GM21367 (cell line): ENCODE measurements around the gene P2RX2.

Experiments
- ATAC-seq: cut with Tn5 transposase; IDR thresholded peaks from one replicate; pipeline ENCODE4 v1.9.1; 2021; ENCODE audit not compliant: unreplicated experiment

P2RX2 gene

DNA sequence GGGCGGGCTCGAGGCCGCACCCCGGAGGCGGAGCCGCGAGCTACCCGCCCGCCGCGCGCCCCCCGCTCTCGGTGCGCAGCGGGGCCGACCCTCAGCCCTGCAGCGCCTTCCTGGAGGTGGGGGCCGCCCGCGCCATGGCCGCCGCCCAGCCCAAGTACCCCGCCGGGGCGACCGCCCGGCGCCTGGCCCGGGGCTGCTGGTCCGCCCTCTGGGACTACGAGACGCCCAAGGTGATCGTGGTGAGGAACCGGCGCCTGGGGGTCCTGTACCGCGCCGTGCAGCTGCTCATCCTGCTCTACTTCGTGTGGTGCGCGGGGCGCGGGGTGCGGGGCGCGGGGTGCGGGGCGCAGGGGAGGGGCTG lies at the start of gene P2RX2:
Gene P2RX2 (plus strand): TSS at position 94 of the 361 bp plus-strand sequence. CDS start 41 bp downstream, at position 135.
- ATAC-seq = no peak

DNA sequence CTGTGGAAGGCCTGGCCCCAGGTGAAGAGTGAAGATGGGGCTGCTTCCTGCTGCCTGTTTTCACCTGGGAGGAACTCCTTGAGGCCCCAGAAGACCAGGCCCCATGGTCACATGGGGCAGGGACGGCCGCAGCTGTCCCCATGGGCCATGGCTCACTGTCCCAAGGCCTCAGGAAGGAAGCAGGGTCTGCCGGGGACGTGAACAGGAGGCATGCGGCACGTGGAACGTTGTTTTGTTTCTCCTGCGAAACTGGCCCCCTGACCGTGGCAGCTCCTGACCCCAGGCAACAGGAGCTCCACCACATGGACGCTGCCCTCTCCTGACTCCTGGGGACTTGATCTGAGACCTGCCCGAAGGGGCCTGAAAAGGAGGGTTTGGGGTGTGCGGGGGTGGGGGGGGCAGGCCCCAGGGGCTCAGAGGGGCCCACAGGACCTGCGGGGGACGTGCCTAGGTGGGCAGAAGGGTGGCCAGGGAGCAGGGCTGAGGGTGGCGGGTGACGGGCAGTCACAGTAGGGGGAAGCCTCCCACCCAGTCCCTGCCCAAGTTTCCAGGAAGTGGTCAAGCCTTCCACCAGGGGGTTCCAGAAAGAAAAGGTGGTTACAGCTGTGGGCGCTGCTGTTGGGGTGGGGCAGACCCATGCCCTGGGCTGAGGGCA lies 49.6 kb upstream of the P2RX2 start:
- ATAC-seq = no peak

DNA sequence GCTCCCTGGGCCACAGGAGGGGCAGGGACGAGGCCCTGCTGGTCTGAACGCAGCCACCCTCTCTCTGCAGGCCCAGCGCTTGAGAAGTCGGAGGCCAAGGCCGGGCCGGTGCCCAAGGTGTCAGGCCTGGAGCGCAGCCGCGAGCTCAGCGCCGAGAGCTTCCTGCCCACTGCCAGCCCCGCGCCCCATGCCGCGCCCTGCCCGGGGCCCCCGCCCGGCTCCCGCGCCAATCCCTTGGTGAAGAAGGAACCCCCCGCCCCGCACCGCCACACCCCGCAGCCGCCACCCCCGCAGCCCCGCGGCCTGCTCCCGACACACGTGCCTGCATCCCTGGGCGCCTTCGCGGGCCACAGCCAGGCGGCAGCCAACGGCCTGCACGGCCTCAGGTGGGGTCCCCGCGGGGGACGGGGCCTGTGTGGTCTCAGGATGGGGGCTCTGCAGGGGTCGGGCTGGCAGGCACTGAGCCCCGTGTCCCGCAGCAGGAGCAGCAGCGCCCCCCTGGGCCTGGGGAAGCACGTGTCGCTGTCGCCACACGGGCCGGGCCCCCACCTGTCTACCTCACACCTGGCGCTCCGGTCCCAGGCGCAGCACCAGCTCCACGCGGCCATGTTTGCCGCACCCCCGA lies 48.6 kb upstream of the P2RX2 start:
- ATAC-seq = no peak

DNA sequence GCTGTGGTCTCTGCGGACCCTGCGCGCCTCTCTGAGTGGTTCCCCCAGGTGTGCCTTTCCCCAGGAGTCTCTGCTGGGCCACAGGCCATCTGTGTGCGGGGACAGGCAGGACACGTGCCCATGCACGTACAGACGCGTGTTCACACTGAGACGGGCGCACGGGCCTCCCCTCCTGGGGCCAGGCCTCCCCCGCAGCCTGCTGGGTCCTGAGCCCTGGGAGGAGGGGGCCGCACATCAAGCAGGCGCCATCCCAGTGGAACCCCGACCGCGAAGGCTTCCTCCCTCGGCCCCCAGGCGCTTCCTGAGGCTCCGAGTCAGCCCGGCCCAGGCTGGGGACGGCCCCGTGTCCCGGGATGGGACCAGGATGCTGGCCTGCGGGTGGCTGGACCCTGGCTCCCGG lies 47.9 kb upstream of the P2RX2 start:
- no peak for ATAC-seq

DNA sequence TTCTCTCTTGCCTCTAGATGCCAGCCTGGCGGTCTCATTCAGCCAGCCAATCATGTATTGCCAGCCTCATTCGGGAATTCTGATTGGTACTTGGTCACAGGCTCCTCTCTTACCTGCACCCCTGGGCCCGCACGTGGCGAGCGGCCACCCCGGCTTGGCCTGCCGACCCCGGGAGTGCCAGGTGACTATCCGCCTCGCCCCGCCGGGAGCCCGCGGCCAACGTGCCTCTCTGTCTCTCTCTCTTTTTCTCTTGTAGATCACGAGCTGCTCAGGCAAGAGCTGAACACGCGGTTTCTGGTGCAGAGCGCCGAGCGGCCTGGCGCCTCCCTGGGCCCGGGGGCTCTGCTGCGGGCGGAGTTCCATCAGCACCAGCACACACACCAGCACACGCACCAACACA lies 47.5 kb upstream of the P2RX2 start:
- ATAC-seq = no peak

DNA sequence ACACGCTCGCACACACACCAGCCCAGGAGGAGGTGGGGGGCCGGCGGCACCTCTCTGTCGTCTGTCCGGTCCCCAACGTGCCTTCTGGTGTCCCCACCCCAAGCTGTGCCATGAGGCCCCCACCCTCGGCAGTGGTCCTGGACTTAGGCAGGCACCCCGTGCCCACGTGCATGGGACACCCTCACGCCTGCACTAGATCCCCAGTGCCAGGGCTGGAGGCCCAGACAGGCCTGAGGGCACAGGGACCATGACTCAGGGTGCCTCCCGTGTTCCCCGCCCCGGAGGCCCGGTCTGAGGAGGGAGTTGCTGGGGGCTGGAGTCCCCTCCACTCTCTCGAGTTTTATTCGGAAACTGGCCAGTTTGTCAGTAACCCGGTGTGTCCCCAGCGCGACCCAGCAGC lies 47.0 kb upstream of the P2RX2 start:
- no peak for ATAC-seq

DNA sequence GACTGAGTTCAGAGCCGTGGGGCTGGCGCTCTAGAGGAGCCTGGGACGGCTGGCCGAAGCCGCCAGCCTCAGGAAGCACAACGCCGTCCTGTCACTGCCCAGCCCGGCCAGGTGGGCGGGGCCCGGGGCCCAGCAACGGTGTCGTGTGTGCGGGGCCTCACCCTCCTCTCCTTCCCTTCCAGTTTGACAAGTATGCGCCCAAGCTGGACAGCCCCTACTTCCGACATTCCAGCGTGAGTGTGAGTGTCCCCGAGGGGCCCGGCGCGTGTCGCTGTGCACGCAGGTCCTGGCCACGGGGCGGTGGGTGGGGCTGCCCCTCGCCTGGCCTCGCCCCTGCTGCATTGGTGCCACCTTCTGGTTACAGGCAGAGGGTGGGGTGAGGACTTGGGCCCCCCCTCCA lies 46.5 kb upstream of the P2RX2 start:
- no peak for ATAC-seq

DNA sequence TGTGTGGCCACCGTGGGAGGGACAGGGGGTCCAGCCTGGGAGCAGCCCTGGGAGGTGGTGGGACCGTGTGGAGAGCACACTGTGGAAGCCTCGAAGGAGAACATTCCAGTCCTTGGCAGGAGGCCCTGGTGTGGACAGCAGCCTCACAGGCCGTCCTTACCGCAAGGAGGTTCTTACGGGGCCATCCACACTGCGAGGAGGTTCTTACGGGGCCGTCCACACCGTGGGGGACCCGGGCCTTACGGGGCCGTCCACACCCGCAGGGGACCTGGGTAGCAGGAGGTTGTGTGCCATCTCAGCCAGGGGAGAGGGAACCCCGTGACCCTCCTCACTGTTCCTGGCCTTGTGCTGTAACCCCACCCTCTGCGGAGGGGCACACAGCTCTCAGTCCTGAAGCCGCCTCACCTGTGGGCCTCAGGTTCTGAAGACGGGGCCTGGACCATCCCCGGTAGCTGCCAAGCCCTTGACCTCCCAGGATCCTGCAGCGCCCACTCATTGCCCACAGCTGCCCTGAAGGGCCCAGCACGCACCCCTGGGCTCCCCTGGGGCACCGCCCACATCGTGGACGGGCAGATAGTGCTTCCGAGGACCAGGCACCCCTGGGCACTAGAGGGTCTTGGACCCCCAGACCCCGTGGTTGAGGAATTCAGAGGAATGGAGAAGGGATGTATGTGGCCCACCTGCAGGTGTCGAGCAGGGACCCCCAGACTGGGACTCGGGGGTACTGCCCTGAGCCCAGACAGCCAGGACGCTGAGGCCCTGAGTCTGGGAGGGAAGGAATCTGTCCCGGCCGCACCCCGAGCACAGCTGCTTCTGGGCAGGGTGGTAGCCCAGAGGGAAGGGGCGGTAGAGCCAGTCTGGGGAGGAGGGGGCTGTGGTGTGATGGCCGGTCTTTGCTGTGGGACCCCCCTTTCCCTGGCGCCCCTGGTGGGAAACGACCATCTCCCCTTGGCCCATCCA lies 45.5 kb upstream of the P2RX2 start:
- ATAC-seq = no peak

DNA sequence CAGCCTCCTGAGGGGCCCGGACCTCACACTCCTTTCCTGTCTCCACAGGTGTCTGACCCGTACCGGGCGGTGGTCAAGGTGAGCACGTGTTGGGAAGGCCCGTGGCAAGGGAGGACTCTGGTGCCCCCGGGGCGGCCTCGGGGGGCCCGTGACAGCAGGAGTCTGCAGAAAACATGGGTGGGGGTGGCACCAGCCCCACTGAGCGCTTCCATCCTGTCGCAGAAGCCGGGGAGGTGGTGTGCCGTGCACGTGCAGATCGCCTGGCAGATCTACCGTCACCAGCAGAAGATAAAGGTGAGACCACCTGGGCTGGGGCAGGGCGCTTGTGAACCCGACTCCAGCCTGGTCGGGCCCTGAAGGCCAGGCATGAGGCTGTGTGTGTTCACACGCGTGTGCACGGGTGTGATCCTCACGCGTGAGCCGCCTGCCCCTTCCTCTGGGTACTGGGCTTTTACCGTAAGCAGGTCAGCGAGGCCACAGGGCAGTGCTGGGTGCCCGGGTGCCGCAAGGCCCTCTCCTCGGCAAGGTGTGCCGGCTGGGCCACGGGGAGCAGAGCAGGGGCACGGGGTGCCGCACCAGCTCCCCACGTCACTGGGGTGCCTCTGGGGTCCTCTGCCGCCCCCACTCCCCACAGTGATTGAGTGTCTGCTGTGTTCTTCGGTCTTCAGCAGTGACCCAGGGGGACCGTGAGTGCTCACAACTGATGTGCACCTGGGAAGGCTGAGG lies 44.1 kb upstream of the P2RX2 start:
- ATAC-seq = no peak

DNA sequence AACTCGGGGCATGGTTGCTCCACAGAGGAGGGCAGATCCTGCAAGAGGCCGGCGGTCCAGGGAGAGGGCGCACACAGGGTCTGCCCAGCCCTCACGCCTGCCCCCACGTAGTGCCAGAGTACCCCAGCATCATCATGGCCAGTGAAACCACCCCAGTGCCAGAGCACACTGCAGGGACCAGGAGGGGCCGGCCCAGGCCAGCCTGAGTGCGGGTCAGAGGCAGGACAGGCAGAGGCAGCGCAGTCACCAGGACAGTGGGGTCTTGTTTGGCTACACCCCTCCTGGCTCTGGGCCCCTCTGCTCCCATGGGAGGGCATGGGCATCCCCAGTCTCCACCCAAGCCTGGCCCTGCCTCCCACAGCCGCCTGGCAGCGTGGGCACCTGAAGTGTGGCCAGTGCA lies 42.9 kb upstream of the P2RX2 start:
- no peak for ATAC-seq

DNA sequence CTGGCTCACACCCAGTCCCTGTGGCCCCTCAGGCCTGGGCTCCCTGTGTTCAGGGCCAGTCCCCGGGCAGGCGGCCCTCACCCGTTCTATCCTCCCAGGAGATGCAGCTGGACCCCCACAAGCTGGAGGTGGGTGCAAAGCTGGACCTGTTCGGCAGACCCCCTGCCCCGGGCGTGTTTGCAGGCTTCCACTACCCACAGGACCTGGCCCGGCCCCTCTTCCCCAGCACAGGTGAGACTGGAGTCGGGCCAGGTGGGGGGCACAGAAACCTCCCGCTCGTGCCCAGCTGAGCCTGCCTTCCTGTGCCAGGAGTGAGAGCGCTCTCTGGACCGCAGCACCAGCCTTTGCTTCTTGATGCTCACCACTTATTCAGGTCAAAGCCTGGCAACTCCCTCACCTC lies 41.9 kb upstream of the P2RX2 start:
- no peak for ATAC-seq

DNA sequence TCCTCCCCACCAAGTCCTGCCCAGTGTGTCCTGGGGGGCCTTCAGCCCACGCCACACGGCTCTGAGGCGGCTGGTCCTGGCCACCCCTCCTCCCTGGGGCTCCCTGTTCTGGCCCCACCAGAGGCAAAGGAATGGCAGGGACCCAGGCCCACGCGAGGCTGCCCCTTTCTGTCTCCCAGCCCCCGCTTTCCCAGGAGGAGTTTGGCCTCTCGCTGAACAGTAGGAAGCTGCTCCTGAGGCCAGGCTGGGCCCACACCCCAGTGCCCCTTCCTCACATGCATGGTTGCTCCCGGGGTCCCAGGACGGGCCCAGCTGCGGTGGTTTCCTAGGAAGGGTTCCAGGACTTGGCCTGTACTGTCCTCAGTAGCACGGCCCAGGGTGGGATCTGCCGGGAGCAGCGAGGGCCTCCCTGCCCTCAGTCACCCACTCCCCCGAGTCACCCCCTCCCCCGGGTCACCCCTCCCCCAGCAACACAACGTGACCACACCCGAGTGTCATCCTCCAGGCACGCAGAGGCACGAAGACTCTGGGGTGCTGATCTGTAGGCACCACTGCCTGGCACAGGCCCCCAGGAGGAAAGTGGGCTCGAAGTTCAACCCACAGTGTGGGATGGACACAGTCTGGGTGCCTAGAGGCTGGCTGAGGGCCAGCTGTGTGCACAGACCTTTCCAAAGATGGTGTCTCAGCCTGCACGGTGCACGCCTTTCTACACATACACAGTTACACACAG lies 41.2 kb upstream of the P2RX2 start:
- ATAC-seq = no peak

DNA sequence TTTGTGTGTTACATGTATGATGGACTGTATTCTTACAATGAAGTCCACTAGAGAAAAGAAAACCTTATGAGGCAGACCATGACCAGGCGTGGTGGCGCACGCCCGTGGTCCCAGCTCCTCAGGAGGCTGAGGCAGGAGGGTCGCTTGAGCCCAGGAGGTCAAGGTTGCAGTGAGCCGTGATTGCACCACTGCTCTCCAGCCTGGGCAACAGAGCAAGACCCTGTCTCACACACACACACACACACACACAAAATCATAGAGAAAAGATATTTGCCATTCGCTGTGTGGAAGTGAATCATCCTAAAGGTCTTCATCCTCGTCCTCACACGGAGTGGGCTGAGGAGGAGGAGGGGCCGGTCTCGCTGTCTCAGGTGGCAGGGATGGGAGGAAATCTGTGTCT lies 40.5 kb upstream of the P2RX2 start:
- no peak for ATAC-seq

DNA sequence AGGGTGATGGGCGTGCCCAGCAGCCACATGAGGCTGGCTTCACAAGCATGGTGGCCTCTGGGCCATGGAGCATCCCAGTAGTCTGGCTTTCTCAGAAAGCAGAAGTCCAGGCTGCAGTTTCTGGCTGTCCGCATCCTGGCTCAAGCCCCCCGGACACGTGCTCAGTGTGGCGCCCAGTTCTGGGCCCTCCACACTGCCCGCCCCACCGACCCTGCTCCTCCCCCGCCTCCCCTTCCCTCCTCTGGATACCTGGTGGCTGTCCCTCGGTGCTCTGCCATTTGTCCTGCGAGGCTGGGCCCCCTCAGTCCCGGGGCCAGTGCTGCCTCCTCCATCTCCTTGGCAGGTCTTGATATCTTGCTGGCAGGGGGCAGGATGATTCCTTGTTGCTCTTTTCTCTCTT lies 39.8 kb upstream of the P2RX2 start:
- ATAC-seq = no peak

DNA sequence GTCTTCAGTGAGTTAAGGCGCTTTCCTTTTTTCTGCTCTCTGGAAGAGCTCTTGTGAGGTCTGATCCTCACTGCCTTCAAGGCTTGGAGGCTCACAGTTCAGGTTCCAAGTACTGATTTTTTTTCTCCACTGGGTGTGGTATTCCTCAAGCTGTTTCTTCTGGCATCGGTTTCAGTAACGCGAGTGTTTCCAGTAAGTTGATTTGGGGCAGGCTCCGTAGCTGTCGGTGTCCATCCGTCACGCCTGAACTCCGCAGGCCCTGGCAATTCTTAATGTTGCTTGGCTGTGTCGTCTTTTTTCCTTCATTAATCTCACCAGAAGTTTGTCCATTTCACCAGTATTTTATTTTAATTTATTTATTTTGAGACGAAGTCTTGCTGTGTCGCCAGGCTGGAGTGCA lies 38.8 kb upstream of the P2RX2 start:
- ATAC-seq = no peak

DNA sequence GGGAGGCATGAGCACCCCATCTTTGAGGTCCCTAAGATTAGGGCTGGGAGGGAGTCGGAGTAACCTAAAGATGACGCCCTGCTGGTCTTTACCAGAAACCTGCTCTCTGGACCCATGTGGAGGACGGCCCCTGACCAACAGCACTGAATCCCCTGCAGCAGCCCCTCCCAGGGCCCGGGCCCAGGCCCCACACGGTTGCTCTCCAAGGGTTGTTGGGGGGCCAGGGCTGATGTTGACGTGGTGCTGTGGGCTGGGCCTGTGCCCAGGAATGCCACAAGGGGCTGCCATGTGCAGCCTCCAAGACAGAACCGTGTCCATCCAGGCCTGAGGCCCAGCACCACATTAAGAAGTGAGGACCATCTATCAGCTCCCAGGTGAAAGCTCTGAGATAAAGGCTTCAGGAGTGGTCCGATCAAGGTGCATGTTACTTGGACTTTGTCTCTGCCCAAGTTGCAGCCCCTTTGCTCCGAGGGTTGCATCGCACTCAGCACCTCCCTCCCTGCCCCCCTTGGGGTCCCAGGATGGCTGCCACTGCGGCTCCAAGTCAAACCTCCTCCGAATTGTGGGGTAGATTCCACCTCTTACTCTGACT lies 37.8 kb upstream of the P2RX2 start:
- no peak for ATAC-seq

DNA sequence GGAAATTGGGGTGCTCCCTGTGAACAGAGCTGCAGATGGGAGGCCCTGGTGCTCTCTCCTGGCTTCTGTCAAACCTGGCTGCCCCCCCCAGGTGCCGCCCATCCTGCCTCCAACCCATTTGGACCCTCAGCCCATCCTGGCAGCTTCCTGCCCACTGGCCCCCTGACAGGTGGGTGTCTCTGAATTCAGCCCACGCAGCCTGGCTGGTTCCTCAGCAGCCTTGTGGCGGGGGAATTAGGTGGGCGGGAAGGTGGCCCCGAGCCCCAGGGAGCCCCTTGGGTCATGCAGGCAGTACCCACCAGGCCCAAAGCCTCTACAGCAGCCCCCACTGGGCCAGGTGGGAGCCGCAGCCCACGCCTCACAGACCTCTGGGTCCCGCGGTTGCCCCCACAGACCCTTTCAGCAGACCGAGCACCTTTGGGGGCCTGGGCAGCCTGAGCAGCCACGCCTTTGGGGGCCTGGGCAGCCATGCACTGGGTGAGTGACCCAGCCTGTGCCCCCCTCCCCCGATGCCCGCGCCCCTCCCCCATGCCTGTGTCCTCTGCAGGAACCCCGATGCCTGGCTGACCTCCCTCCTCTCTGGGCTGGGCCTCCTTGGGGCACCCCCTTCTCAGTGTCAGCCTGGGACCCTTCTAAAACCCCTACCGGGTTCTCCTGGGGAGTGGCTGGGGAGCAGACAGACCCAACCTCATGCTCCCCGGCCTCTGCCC lies 37.1 kb upstream of the P2RX2 start:
- ATAC-seq = no peak

DNA sequence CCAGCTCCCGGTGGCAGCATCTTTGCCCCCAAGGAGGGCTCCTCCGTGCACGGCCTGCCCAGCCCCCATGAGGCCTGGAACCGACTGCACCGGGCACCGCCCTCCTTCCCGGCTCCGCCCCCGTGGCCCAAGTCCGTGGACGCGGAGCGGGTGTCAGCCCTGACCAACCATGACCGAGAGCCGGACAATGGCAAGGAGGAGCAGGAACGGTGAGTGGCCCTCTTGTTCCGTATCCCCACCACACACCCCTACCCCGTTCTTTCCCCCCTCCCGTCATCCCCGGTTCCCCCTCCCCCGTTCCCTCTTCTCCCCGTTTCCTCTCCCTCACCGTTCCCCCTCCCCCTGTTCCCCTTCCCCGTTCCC lies 36.5 kb upstream of the P2RX2 start:
- no peak for ATAC-seq

DNA sequence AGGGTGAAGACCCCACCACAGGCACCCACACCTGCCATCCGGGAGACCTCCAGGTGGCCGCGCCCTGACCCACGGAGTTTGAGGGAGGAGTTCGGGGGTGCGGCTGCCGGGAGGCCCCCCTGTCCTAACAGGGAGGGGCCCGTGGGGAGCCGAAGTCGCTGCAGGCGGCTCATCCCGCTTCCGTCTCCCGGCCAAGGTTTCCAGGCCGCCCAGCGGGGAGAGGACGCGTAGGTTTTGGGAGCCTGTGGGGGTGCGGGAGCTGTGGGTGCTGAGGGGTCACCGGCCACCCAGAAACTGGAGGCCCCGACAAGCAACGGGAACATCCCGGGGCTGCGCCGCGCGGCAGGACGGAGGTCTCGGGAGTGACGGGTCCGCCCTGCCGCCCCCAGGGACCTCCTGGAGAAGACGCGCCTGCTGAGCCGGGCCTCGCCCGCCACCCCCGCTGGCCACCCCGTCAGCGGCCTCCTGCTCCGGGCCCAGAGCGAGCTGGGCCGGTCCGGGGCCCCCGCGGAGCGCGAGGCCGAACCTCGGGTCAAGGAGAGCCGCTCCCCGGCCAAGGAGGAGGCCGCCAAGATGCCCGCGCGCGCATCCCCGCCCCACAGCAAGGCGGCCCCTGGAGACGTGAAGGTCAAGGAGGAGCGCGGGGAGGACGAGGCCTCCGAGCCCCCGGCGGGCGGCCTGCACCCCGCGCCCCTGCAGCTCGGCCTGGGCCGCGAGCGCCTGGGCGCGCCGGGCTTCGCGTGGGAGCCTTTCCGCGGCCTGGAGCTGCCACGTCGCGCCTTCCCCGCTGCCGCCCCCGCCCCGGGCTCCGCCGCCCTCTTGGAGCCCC lies 35.8 kb upstream of the P2RX2 start:
- ATAC-seq = no peak
